ENCODE data around the gene CGB3.

GRCh38 chr19:49017666-49018351 is 6.3 kb downstream of the CGB3 start:
- TF ChIP-seq POLR2A (IDR thresholded peaks at IDR 0.05) (no peak), CTCF (IDR thresholded peaks at IDR 0.05 in 8 of 11, conservative IDR thresholded peaks at IDR 0.05 in 3 of 11) (peak in 7 of 11 experiments; percentile 38 to 76 (median 63))
